NCI-H1105 treated with DMSO at 0.1 percent for 48 hours (cell line): ENCODE measurements around the gene ABCA3.
"Not testable (repeated sequence)": the region's sequence is repeated elsewhere in the genome, so short reads cannot be mapped to it uniquely, and the experiment has no call there.

Experiments
- DNase-seq: peaks from one replicate; lab custom pipeline; 2025; lab: John Stamatoyannopoulos, UW

ABCA3 gene

DNA sequence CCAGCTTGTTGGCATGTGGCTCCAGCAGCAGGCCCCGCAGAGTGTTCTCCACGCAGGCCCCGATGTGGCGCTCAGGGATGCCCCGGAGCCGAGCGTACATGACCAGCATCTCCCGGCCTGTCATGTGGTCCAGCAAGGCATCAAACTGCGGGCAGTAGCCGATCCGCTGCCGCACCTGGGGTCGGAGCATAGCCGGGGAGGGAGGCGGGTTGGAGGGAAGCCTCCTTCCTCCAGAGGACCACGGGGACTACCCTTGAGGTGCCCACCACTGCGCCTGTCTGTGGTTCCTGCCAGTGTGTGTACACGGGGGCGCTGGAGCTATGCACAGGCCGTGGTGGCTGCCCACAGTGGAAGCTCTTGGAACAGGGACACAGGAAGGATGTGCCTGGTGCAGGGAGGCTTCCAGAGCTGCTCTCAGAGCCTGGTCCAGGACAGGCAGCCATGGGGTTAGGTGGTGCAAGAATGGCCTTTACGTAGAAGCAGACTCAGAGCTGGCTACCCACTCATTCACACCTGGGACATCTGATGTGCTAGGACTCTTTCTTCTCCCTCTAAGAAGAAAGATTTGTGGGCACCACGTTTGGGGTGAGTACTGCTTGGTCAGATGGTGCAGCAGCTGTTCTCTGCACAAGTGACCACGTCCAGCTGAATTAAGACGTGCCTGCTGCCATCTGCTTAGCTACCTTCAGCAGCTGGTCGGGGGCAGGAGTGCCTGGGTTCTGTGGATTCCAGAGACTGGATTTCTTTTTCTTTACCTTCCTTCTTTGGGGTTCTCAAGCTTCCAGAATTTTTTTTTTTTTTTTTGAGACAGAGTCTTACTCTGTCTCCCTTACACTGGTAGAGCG lies 61.4 kb downstream of the ABCA3 start:
- DNase-seq, result no peak

DNA sequence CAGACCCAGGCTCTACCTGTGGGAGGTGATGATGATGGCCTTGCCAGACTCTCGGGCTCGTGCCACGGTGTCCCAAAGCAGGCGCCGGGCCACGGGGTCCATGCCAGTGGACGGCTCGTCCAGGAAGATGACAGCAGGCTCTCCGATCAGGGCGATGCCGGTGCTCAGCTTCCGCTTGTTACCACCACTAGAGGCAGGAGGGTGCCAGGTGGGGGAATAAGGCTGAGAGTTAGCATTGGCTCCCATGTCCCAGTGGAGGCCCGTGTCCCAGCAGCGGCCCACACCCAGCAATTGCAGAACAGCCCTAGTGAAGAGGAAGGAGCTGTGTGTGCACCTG lies 62.3 kb downstream of the ABCA3 start:
- DNase-seq, result no peak

DNA sequence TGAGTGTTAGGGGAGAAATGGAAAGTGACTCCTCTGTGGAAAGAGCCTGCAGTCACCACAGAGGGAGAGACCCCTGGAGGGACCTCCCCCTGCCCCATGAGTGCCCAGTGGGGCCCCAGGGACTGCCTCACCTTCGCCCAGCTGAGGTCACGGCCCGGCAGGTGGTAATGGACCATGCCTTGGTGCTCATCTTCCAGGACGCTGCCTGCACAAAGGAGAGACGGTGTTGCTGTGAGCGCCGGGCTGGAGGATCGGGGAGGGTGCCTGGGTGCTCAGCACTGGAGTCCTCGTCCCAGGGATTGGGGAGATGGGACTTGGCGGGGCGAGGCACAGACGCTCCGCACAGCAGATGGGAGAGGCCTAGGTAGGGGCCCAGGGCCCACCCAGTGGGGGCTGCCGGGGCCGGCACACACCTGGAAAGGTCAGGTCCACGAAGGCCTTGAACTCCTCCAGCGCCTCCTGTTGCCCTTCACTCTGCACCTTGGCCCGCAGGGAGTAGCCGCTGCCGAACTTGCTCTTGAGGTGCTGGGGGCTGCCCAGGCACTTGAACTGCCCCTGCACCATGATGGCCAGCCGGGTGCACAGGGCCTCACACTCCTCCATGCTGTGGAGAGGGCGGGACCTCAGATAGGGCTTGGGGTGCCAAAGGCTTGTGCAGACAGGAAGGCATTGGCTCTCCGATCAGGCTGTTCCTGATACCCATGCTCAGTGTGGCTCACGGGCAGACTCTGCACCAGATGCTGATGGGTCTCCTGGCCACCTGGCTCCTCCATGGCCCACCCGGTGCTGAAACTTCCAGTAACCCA lies 62.9 kb downstream of the ABCA3 start:
- no peak for DNase-seq

GRCh38 chr16:2276368-2277195 lies 63.9 kb downstream of the ABCA3 start:
- no peak for DNase-seq

DNA sequence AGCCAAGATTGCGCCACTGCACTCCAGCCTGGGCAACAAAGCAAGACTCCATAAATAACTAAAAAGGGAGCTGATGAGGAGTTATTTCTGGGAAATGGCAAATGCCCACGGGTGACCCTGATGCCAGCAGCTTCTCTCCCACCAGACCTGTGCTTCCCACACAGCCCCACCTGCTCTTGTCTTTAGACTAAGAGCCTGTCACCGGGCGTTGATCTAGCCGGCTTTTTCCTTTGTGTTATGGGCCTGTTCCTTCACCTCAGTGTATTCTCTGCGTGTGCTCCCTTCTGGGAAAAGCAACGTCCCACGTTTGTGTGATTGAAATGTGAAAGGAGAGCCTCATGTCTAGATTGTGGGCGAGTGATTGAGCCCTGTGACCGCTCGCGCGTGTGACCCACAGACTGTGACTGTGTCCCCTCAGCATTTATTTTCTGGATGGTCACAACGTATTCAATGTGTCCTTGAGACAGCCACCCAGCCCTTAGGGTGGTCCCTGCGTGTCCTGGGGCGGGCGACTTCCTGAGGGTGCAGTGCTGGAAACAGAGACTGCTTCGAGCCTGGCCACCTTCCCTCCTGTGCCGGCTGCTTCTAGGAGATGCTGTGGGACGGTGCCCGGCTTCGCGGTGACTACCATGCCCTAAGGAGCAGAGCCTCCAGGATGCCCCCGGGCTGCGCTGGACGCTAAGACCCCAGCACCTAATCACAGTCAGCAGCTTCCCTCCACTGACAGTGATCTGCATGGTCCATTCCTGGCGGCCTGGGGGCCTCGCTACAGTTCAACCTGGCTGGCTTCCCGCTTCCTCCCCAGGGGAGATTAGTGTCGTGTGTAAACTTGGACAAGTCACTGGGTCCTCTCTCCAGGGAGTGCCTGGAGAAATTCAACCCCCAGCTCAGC lies 64.8 kb downstream of the ABCA3 start:
- DNase-seq, result no peak

DNA sequence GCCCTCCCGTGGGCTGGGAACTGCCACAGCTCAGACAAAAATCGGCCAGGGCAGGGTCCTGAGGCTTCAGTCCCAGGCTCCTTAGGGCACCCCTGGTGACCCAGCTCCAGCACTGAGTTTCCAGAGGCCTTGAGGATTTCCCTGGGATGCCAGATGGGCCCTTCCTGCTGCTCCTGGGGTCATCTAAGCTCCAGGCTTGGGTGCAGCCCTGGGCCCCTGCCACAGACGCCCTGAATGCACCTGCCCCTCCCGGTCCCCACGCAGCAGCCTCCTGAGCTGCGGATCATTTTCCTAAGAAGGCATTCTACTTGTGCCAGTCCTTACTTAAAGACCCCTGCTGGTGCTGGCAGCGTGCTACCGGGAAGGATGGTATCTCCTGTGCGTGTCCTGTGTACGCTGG lies 66.6 kb downstream of the ABCA3 start:
- no peak for DNase-seq

GRCh38 chr16:2273484-2273883 lies 67.0 kb downstream of the ABCA3 start:
- DNase-seq, result no peak

- no peak for DNase-seq
Observed at GRCh38 chr16:2271848-2272461, 68.6 kb downstream of the ABCA3 start.

DNA sequence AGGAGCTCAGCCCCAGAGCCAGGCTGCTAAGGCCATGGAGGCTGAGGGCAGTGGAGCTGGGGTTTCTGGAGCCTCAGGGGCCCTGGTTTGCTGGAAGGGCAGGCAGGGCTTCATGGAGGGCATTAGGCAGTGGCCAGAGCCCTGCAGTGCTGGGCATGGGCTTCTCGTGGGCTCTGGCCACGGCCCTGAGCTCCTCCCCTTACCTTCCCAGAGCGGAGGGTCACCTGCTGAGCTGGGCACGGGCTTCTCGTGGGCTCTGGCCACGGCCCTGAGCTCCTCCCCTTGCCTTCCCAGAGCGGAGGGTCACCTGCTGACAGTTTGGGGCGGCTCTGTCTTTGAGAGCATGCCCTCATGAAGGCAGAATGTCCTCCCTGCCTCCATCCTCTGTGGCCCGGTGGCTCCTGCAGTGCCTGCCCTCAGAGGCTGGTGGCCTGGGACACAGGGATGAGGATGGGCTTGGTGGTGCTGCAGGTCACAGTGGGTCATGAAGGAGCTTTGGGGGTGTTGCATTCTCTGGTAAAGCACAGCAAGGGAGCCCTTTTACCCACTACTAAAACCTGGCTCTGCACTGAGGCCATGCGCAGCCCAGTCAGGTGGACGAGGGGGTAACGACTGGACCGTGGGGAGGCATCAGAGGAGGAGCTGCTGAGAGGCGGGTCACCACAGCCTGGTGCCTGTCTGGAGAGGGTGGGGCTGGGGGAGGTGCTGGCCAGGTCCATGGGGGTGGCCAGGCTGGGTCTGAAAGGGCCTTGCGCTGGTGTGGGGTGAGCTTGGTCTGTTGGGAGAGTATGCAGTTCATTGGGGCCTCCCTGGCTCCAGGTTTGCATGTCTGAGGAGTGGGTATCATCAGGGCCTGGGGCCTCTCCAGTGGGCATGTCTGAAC lies 69.7 kb downstream of the ABCA3 start:
- no peak for DNase-seq

DNA sequence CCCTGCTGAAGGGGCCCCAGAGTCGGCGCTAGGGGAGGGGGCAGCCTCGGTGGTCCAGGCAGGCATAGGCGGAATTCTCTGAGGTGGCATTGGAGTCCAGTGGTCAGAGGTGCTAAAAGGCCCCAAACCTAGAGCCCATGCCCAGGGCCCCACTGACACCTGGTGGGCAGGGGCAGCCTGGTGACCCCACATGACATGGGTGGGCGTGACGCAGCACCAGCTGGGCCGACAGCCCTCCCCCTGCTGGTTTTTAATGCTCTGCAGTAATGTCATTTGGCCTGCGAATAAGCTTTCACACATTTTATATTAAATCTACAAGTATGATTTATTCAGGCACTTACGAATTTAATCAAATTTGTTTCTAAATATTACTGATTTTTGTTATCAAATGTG lies 70.5 kb downstream of the ABCA3 start:
- DNase-seq, result no peak

DNA sequence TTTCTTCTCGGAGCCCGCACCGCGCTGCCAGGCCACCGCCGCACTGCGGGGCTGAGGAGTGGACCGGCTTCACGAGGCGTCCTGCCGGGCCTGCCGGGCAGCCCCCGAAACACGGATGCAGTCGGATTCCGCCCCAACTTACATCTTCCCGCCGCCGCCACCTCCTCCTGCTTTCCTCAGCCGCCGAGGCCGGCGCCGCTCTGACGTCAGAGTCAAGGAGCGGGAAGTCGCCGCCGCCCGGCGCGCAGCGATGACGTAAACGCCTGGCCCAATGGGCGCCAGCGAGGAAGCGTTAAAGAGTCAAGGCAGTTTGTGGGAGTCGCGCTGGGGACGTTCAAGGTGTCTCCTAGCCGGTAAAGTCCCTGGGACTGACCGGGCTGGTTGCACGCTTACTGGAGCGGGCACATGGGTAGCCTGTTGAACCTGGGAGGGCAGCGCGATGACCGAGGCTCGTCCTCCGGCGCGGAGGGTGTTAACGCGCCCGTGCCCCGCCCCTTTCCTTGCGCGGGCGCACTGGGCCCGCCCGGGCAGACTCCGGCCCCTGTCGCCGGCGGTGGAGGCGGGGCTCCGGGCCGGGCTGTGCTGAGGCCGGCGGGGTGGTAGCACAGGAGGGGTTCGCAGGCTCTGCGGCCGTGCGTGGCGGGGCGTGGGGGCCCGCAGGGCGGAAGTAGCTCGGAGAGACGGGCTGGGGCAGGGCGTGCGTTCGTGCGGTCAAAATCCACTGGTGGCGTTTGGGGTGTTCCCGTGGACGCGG lies 72.4 kb downstream of the ABCA3 start, which contains the start of gene RNPS1:
Gene RNPS1 (minus strand): TSS at position 214 of the 754 bp plus-strand sequence. CDS start 3,483 bp downstream, outside the sequence.
- peak; percentile 79 for DNase-seq

DNA sequence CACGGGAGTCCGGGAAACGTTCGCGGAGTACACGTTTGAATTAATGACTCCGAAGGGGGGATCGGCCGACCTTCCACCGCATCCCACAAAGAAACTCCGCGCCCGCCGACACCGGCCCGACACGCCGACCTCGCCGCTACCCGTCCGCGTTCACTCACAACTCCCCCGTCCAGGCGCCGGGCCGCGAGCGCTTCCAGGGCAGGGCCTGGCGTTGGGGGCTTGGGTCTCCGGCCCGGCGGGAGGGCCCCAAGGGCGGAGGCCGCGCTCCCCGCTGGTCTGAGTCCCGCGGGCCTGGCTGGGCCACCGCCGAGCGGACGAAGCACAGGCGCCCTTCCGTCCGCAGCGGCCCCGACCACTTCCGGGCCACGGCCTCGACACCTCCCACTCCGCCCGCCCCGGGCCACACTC lies 73.0 kb downstream of the ABCA3 start:
- DNase-seq, result peak; percentile 19

- DNase-seq, result not testable (repeated sequence)
Observed at GRCh38 chr16:2266887-2267286, 73.6 kb downstream of the ABCA3 start.

GRCh38 chr16:2263026-2263425 lies 77.5 kb downstream of the ABCA3 start:
- not testable (repeated sequence) for DNase-seq

- DNase-seq, result no peak
Observed at GRCh38 chr16:2260250-2260649, 80.3 kb downstream of the ABCA3 start.

GRCh38 chr16:2258530-2258929 lies 82.0 kb downstream of the ABCA3 start:
- DNase-seq, result not testable (repeated sequence)

GRCh38 chr16:2257726-2258125 lies 82.8 kb downstream of the ABCA3 start:
- no peak for DNase-seq

GRCh38 chr16:2256531-2257140 lies 83.9 kb downstream of the ABCA3 start:
- no peak for DNase-seq

DNA sequence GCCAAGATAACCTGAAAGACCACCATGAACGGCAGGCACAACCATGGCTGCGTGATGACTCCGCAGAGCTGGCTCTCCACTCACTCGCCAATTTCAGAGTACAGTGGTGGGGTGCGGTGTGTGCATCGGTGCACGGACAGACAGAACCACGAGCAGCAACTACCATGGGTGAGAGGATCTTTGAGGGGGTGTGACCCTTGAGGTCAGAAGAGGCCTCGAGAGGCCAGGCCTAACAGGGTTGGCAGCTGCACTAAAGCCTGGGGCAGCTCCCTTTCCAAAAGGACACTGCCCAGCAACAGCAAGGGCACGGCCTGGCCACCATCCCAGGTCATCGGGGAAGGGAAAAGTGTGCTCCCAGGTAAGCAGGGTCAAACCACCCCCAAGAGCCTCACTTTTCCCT lies 87.2 kb downstream of the ABCA3 start:
- DNase-seq, result no peak
